Activated CD8-positive, alpha-beta T cell treated with anti-CD3 and anti-CD28 coated beads, Interleukin-2, amount 10 ng/mL, durations not matched to agents 7 days and 5 days (primary cell): Measurements from ENCODE around the gene FAM47E. TPM values are rescaled to one million over a fixed set of nuclear protein-coding genes. Genes with fewer than 3 reads are reported as not detected.

Experiments
- ATAC-seq: fragments of 150-1000 bp; cut with Tn5 transposase; one replicate; pipeline ENCODE4 v1.10.0; 2021; ENCODE audit warnings: moderate library complexity
- CTCF ChIA-PET: fragments of 350-600 bp; sonication (Branson Sonifier 250); formaldehyde crosslinking; loops from one replicate; lab custom pipeline; 2021; ENCODE audit warnings: antibody characterized with exemption; lab: Charles Lee
- POLR2A ChIA-PET: fragments of 350-600 bp; sonication (Branson Sonifier 250); formaldehyde crosslinking; loops from one replicate; lab custom pipeline; 2021; ENCODE audit warnings: antibody characterized with exemption; lab: Charles Lee
- DNase-seq: peaks from one replicate; pipeline ENCODE4 v3.0.0-alpha.2; 2020
- H3K27ac Mint-ChIP-seq: one replicate; pipeline ENCODE4 v1.8.0; 2021; ENCODE audit warnings: mild to moderate bottlenecking, mixed read lengths
- H3K27me3 Mint-ChIP-seq: one replicate; pipeline ENCODE4 v1.8.0; 2021; ENCODE audit warnings: low read depth, mixed read lengths
- H3K36me3 Mint-ChIP-seq: one replicate; pipeline ENCODE4 v1.8.0; 2021; ENCODE audit warnings: low read depth, mixed read lengths
- H3K4me1 Mint-ChIP-seq: one replicate; pipeline ENCODE4 v1.8.0; 2021; ENCODE audit warnings: low read depth, mixed read lengths
- H3K4me3 Mint-ChIP-seq: one replicate; pipeline ENCODE4 v1.8.0; 2021; ENCODE audit warnings: mild to moderate bottlenecking, mixed read lengths
- H3K9me3 Mint-ChIP-seq: one replicate; pipeline ENCODE4 v1.8.0; 2022; ENCODE audit warnings: mixed read lengths; ENCODE audit not compliant: insufficient read depth
- total RNA-seq, 2 experiments: library from RNA; stranded (reverse); gene quantifications; one replicate each; pipeline ENCODE4 v1.2.3, GENCODE V29; 2021

The FAM47E gene
- total RNA-seq, 2 experiments from 2014 or later = not detected

DNA sequence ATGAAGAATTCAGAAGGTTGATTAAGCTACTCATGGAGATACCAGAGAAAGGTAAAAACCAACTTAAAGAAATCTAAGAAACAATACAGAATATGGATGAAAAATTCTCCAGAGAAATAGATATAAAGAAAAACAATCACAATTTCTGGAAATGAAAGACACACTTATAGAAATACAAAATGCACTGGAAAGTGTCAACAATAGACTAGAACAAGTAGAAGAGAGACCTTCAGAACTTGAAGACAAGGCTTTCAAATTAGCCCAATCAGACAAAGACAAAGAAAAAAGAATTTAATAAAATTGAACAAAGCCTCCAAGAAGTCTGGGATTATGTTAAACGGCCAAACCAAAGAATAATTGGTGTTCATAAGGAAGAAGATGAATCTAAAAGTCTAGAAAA is 64.6 kb downstream of the FAM47E start:
- Mint-ChIP-seq H3K4me3 (no peak overlapping the region), H3K36me3 (peaks cover 2% of the 10 kb centered on the region), H3K27ac (no peak overlapping the region), H3K4me1 (no peaks in the 10 kb centered on the region), H3K9me3 (peaks cover 18% of the 10 kb centered on the region), H3K27me3 (peaks cover 26% of the 10 kb centered on the region)
- ChIA-PET POLR2A (no interaction called here), CTCF (no interaction called here)
- DNase-seq = no peak
- no peak for ATAC-seq

DNA sequence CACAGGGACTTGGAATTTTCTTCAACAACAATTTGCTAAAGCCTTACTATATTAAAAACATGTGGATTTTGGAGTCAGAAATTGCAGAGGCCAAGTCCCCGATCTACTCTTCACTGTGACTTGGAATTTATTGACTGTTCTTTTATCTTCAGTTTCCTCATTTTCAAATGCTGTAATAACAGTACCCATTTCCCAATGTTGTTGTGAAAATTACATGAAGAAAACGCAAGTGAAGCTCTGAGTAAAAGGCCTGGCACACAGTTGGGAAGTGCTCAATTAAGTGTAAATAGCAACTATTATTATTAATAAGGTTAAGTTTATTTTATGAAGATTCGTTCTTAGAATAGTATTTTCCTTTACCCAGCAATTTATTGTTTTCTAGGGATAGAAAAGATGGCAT is 70.7 kb downstream of the FAM47E start:
- peaks cover 3% of the 10 kb centered on the region for H3K36me3 Mint-ChIP-seq
- peaks cover 31% of the 10 kb centered on the region for H3K9me3 Mint-ChIP-seq
- H3K27ac Mint-ChIP-seq = no peak overlapping the region
- CTCF ChIA-PET = no interaction called here
- POLR2A ChIA-PET = no interaction called here
- DNase-seq (no peak), ATAC-seq (no peak)
- peaks cover 4% of the 10 kb centered on the region for H3K4me1 Mint-ChIP-seq
- H3K27me3 Mint-ChIP-seq = peaks cover 14% of the 10 kb centered on the region
- H3K4me3 Mint-ChIP-seq = no peak overlapping the region

DNA sequence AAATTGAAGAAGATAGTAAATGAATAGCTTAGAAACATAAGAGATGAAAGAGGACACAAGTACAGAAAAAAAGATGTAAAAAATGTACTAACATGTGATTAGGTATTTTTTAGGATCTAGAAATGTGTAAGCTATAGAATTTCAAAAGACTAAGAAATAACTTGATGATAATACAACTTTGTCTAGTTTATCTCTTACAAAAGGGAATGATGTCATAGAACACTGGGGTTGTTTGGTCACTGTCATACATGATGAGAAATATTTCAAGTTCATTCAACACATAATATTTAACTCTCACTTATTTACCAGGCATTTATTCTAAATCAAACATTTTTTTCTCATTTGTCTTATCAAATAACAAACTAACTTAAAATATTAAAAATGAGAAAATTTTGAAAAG is 73.6 kb downstream of the FAM47E start:
- Mint-ChIP-seq H3K36me3 (peaks cover 3% of the 10 kb centered on the region), H3K9me3 (peaks cover 39% of the 10 kb centered on the region), H3K4me1 (peaks cover 4% of the 10 kb centered on the region), H3K27me3 (peaks cover 6% of the 10 kb centered on the region), H3K27ac (no peak overlapping the region), H3K4me3 (no peak overlapping the region)
- no peak for ATAC-seq
- ChIA-PET CTCF (interaction anchor here (1.5 kb wide), 1 partner anchor 10 kb away, joined by 4 read pairs; no protein-coding TSS in a partner anchor), POLR2A (no interaction called here)
- no peak for DNase-seq

DNA sequence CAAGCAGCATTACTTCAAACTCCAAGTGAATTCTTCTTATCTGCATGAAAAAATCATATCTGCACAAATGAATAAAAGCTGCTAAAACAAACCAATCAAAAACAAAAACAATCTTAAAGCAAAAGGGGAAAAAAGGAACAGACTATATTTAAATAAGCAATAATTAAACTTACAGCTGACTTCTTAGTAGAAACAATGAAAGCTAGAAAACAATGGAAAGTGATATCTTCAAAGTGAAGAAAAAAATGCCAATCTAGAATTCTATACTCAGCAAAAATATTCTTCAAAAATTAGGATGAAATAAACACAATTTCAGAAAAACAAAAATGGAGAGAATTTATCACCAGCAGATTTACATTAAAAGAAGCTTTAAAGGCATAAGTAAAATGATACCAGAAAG is 75.0 kb downstream of the FAM47E start:
- H3K27me3 Mint-ChIP-seq = peaks cover 1% of the 10 kb centered on the region
- ATAC-seq = no peak
- CTCF ChIA-PET = no interaction called here
- no peak overlapping the region for H3K4me3 Mint-ChIP-seq
- H3K4me1 Mint-ChIP-seq = peaks cover 4% of the 10 kb centered on the region
- H3K9me3 Mint-ChIP-seq = peaks cover 27% of the 10 kb centered on the region
- POLR2A ChIA-PET = no interaction called here
- H3K27ac Mint-ChIP-seq = no peak overlapping the region
- no peak for DNase-seq
- peaks cover 3% of the 10 kb centered on the region for H3K36me3 Mint-ChIP-seq

Other genes with a start within 250 kb of the FAM47E start
- gene CXCL9, start 244.2 kb upstream of the FAM47E start, total RNA-seq = not detected
- gene CXCL10, start 228.2 kb upstream of the FAM47E start, total RNA-seq = not detected
- gene CXCL11, start 215.7 kb upstream of the FAM47E start, total RNA-seq = not detected
- not detected for gene ART3, start 177.0 kb upstream of the FAM47E start, total RNA-seq
- 10 to 100 TPM; 56.8 to 64.1 TPM for gene NUP54, start 103.3 kb upstream of the FAM47E start, total RNA-seq
- 10 to 100 TPM in 1 of 2 experiments, 1 to 10 TPM in 1; 8.6 to 10.7 TPM for gene SCARB2, start 37.9 kb upstream of the FAM47E start, total RNA-seq
- 1 to 10 TPM; 1.5 to 1.6 TPM for gene STBD1, start 55.0 kb downstream of the FAM47E start, total RNA-seq
- gene CCDC158, start 169.4 kb downstream of the FAM47E start, total RNA-seq = not detected
- not detected for gene SHROOM3, start 183.5 kb downstream of the FAM47E start, total RNA-seq